Transverse colon (tissue), 3 donors: Measurements from ENCODE around the gene CHTF18.

Experiments
- EP300 ChIP-seq: sonication (generic); formaldehyde crosslinking; IDR thresholded peaks from one replicate; pipeline ENCODE4 v1.6.1; 2017; ENCODE audit warnings: antibody characterized with exemption, low read depth
- POLR2A ChIP-seq: fragments of 450-650 bp; IDR thresholded peaks from one replicate; pipeline ENCODE4 v1.6.1; 2016; ENCODE audit warnings: antibody characterized with exemption, mild to moderate bottlenecking, moderate library complexity
- TF ChIP-seq, protein P1 (sequence below), 5 experiments: fragments of 200-600 bp in 3 of 5; fragments of 450-650 bp in 2 of 5; sonication (generic) in 3 of 5; IDR thresholded peaks; 1 replicate in 2 of 5; 2 replicates in 3 of 5; pipeline ENCODE4 v1.5.1; 2016 to 2017; ENCODE audit warnings: antibody characterized with exemption in 5 of 5, inconsistent platforms in 3 of 5, mild to moderate bottlenecking in 2 of 5, moderate library complexity in 1 of 5

DNA sequence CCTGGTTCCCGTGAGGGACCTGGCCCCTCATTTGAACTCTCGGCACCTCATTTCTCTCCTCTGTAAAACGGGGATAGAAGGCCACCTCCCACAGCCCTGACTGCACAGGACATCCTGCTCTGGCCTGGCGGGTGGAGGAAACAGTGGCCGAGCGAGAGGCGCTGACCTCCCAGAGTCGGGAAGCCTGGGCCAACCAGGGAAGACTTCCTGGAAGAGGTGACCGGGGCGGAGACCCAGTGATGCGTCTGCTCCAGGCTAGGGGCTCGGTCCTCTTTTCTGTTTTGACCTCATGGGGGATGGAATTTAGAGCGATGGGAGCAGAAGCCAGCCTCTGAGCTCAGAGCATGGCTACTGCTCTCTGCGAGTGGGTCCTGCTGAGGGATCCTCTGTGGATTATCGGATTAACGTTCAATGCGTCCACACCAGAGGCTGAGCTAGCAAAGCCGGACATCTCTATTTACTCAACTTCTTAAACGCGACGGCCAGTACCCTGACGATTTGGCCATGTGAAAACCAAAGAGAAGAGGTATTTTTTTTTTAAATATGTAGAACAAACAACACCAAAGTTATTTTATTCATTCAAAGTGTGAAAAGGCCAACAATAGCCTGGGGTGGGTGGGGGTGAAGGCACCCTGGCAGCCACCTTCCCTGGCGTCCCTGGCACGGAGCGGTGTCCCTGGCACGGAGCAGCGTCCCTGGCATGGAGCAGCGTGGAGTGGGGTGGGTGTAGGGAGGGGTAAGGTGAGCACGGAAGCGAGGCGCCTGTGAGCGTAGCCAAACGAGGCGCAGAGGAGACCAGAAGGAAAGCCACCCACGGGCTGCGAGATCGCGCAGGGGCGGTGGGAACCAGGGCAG is 37.0 kb upstream of the CHTF18 start:
- TF ChIP-seq, protein P1, sequence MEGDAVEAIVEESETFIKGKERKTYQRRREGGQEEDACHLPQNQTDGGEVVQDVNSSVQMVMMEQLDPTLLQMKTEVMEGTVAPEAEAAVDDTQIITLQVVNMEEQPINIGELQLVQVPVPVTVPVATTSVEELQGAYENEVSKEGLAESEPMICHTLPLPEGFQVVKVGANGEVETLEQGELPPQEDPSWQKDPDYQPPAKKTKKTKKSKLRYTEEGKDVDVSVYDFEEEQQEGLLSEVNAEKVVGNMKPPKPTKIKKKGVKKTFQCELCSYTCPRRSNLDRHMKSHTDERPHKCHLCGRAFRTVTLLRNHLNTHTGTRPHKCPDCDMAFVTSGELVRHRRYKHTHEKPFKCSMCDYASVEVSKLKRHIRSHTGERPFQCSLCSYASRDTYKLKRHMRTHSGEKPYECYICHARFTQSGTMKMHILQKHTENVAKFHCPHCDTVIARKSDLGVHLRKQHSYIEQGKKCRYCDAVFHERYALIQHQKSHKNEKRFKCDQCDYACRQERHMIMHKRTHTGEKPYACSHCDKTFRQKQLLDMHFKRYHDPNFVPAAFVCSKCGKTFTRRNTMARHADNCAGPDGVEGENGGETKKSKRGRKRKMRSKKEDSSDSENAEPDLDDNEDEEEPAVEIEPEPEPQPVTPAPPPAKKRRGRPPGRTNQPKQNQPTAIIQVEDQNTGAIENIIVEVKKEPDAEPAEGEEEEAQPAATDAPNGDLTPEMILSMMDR (IDR thresholded peaks at IDR 0.05): no peak
- TF ChIP-seq EP300 (no peak), POLR2A (no peak)
